RPMI7951 (cell line): ENCODE measurements around the gene UCN2. TPM values are rescaled to one million over a fixed set of nuclear protein-coding genes. Genes with fewer than 3 reads are reported as not detected.
"Not testable (repeated sequence)": the region's sequence is repeated elsewhere in the genome, so short reads cannot be mapped to it uniquely, and the experiment has no call there.

Experiments used
- DNase-seq: peaks from one replicate; pipeline ENCODE4 v3.0.0-alpha.2; 2012; ENCODE audit warnings: low read depth
- total RNA-seq: library from RNA; depleted of rRNA; stranded (reverse); fragments of >200 nt; shearing (Covaris generic); gene quantifications from 2 replicates; pipeline ENCODE4 v1.2.3, GENCODE V29; 2014

The UCN2 gene
- total RNA-seq, 1 experiment from 2014 or later = 4.3 TPM

- DNase-seq = peak; percentile 92
These were observed 2.4 kb downstream of the UCN2 start for GRCh38 chr3:48561045-48561736.

- peak; percentile 63 for DNase-seq
These were observed 2.9 kb downstream of the UCN2 start for GRCh38 chr3:48560648-48561018.

GRCh38 chr3:48558493-48559134, 5.0 kb downstream of the UCN2 start:
- DNase-seq = peak; percentile 91

- peak; percentile 99 for DNase-seq
These were observed 6.6 kb downstream of the UCN2 start, which contains the start of gene PFKFB4 for GRCh38 chr3:48556796-48557626. Gene PFKFB4 (minus strand): TSS chr3:48556803. CDS start chr3:48556777, 26 bp downstream.

- DNase-seq = no peak
These were observed 7.4 kb downstream of the UCN2 start for GRCh38 chr3:48555949-48556795.

GRCh38 chr3:48555231-48555948, 8.2 kb downstream of the UCN2 start:
- peak; percentile 33 for DNase-seq

GRCh38 chr3:48553886-48554845, 9.4 kb downstream of the UCN2 start:
- no peak for DNase-seq

- DNase-seq = no peak
These were observed 10.2 kb downstream of the UCN2 start for GRCh38 chr3:48553361-48553760.

GRCh38 chr3:48552111-48552951, 11.2 kb downstream of the UCN2 start:
- no peak for DNase-seq

- not testable (repeated sequence) for DNase-seq
These were observed 11.9 kb downstream of the UCN2 start for GRCh38 chr3:48551651-48552050.

- peak; percentile 68 for DNase-seq
These were observed 14.6 kb downstream of the UCN2 start for GRCh38 chr3:48548729-48549705.

- DNase-seq = no peak
These were observed 15.5 kb downstream of the UCN2 start for GRCh38 chr3:48548126-48548525.

- DNase-seq = no peak
These were observed 17.3 kb downstream of the UCN2 start for GRCh38 chr3:48546203-48546829.

- DNase-seq = no peak
These were observed 19.4 kb downstream of the UCN2 start for GRCh38 chr3:48544141-48544540.

GRCh38 chr3:48543271-48543866, 20.2 kb downstream of the UCN2 start:
- DNase-seq = peak; percentile 37

GRCh38 chr3:48538451-48538850, 25.1 kb downstream of the UCN2 start:
- DNase-seq = no peak

GRCh38 chr3:48536785-48537184, 26.8 kb downstream of the UCN2 start:
- no peak for DNase-seq
